MM.1S (cell line): ENCODE data around the gene FAM107A.

Experiments used
- DNase-seq: peaks from one replicate; pipeline ENCODE4 v3.0.0-alpha.2; 2015
- H2AFZ ChIP-seq: fragments of 300-600 bp; sonication (generic); 2 replicates; pipeline ENCODE4 v1.6.0; 2016; ENCODE audit warnings: antibody characterized with exemption, low read length
- H3F3A ChIP-seq: fragments of 300-600 bp; sonication (generic); 2 replicates; pipeline ENCODE4 v1.6.1; 2016; ENCODE audit warnings: mild to moderate bottlenecking, antibody characterized with exemption, low read length, moderate library complexity, mixed read lengths; ENCODE audit not compliant: insufficient read depth
- H3K27ac ChIP-seq: fragments of 300-600 bp; sonication (generic); 2 replicates; pipeline ENCODE4 v1.5.1; 2016; ENCODE audit warnings: mild to moderate bottlenecking, low read length
- H3K27me3 ChIP-seq: fragments of 300-600 bp; sonication (generic); replicated peaks from 2 replicates; pipeline ENCODE4 v1.6.0; 2016; ENCODE audit warnings: low read length; ENCODE audit not compliant: insufficient read depth
- H3K36me3 ChIP-seq: fragments of 300-600 bp; sonication (generic); replicated peaks from 2 replicates; pipeline ENCODE4 v1.6.1; 2016; ENCODE audit warnings: mild to moderate bottlenecking, low read length, mixed read lengths; ENCODE audit not compliant: insufficient read depth
- H3K4me1 ChIP-seq: fragments of 300-600 bp; sonication (generic); 2 replicates; pipeline ENCODE4 v1.6.1; 2016; ENCODE audit warnings: low read length, mixed read lengths
- H3K4me2 ChIP-seq: fragments of 300-600 bp; sonication (generic); 2 replicates; pipeline ENCODE4 v1.6.0; 2016; ENCODE audit warnings: low read depth, low read length
- H3K4me3 ChIP-seq: fragments of 300-600 bp; sonication (generic); 2 replicates; pipeline ENCODE4 v1.5.1; 2016; ENCODE audit warnings: low read length, mixed read lengths
- H3K79me2 ChIP-seq: fragments of 300-600 bp; sonication (generic); 2 replicates; pipeline ENCODE4 v1.6.1; 2016; ENCODE audit warnings: mixed run types, low read length, mixed read lengths
- H3K9ac ChIP-seq: fragments of 300-600 bp; sonication (generic); 2 replicates; pipeline ENCODE4 v1.6.1; 2016; ENCODE audit warnings: low read length, mixed read lengths
- H3K9me2 ChIP-seq: fragments of 300-600 bp; sonication (generic); replicated peaks from 2 replicates; pipeline ENCODE4 v1.6.1; 2016; ENCODE audit warnings: mild to moderate bottlenecking, low read length, mixed read lengths; ENCODE audit not compliant: insufficient read depth
- H3K9me3 ChIP-seq: fragments of 300-600 bp; sonication (generic); replicated peaks from 2 replicates; pipeline ENCODE4 v1.6.1; 2016; ENCODE audit warnings: mild to moderate bottlenecking, low read length, mixed read lengths; ENCODE audit not compliant: insufficient read depth
- H4K20me1 ChIP-seq: fragments of 300-600 bp; sonication (generic); 2 replicates; pipeline ENCODE4 v1.6.1; 2016; ENCODE audit warnings: mild to moderate bottlenecking, low read length, moderate library complexity, mixed read lengths; ENCODE audit not compliant: insufficient read depth
- EZH2 ChIP-seq: fragments of 300-600 bp; sonication (generic); optimal IDR thresholded peaks from 2 replicates; pipeline ENCODE3; 2017; ENCODE audit warnings: low read depth, mild to moderate bottlenecking, antibody characterized with exemption, low read length, mixed read lengths
- EZH2phosphoT487 ChIP-seq: fragments of 300-600 bp; sonication (generic); IDR thresholded peaks from 2 replicates; pipeline ENCODE4 v1.6.1; 2018; ENCODE audit warnings: antibody characterized with exemption, low read length
- TF ChIP-seq, protein P1 (sequence below): fragments of 300-600 bp; sonication (generic); IDR thresholded peaks from 2 replicates; pipeline ENCODE4 v1.5.1; 2016; ENCODE audit warnings: antibody characterized with exemption, low read length, mixed read lengths

FAM107A gene

DNA sequence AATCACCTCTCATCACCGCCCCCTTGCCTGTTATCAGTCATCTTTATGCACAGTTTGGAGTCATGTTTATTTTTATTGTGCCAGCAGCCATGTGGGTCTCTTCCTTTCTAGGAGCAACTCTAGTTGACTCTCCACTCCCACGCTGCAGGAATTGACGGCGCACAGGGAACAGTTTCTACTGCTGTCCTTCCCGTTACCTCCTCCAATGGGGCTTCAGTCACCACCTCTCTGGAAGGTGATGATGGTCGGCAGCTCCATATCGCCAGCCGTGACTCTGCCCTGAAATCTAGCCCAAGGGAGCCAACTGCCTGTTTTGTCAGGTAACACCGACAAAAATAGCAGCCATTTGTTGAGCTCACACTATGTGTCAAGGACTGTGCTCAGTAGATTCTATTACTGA lies 35.6 kb upstream of the FAM107A start:
- Histone ChIP-seq H3K9me3 (no peaks in the 10 kb centered on the region), H3K4me1 (no peaks in the 10 kb centered on the region), H2AFZ (no peak overlapping the region), H3K4me3 (no peak overlapping the region), H3K9me2 (no peaks in the 10 kb centered on the region), H3K4me2 (no peak overlapping the region), H3K27me3 (no peaks in the 10 kb centered on the region), H3K79me2 (no peaks in the 10 kb centered on the region), H3F3A (no peaks in the 10 kb centered on the region), H4K20me1 (no peaks in the 10 kb centered on the region), H3K9ac (no peak overlapping the region), H3K27ac (no peak overlapping the region), H3K36me3 (no peaks in the 10 kb centered on the region)
- TF ChIP-seq EZH2 (no peak), EZH2phosphoT487 (no peak)
- TF ChIP-seq, protein P1, sequence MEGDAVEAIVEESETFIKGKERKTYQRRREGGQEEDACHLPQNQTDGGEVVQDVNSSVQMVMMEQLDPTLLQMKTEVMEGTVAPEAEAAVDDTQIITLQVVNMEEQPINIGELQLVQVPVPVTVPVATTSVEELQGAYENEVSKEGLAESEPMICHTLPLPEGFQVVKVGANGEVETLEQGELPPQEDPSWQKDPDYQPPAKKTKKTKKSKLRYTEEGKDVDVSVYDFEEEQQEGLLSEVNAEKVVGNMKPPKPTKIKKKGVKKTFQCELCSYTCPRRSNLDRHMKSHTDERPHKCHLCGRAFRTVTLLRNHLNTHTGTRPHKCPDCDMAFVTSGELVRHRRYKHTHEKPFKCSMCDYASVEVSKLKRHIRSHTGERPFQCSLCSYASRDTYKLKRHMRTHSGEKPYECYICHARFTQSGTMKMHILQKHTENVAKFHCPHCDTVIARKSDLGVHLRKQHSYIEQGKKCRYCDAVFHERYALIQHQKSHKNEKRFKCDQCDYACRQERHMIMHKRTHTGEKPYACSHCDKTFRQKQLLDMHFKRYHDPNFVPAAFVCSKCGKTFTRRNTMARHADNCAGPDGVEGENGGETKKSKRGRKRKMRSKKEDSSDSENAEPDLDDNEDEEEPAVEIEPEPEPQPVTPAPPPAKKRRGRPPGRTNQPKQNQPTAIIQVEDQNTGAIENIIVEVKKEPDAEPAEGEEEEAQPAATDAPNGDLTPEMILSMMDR, result no peak
- DNase-seq, result no peak

DNA sequence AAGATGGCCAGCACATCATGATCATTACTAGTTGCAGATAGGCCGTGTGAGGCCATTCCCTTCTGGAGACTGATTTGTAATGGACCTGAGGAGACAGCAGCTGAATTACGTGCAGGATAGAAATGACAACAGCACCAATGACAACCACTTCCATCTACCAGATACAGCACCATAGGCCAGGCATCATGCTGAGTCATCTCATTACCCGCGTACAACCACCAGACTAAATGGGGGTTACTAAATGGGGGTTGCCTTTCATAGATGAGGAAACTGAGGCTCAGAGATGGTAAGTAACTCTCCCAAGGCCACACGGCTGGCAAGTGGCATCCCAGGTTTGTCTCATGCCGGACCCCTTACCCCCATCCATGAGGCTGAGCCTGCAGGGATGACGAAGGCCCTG lies 32.8 kb upstream of the FAM107A start:
- H4K20me1 ChIP-seq, result no peaks in the 10 kb centered on the region
- H3K9me2 ChIP-seq, result no peaks in the 10 kb centered on the region
- no peak for DNase-seq
- no peak overlapping the region for H3K4me3 ChIP-seq
- no peak overlapping the region for H2AFZ ChIP-seq
- H3K9ac ChIP-seq, result no peak overlapping the region
- H3K27ac ChIP-seq, result no peak overlapping the region
- TF ChIP-seq EZH2phosphoT487 (no peak), EZH2 (no peak)
- TF ChIP-seq, protein P1, result no peak
- H3F3A ChIP-seq, result no peaks in the 10 kb centered on the region
- no peaks in the 10 kb centered on the region for H3K27me3 ChIP-seq
- no peaks in the 10 kb centered on the region for H3K4me1 ChIP-seq
- no peaks in the 10 kb centered on the region for H3K36me3 ChIP-seq
- no peaks in the 10 kb centered on the region for H3K9me3 ChIP-seq
- no peaks in the 10 kb centered on the region for H3K79me2 ChIP-seq
- no peak overlapping the region for H3K4me2 ChIP-seq

DNA sequence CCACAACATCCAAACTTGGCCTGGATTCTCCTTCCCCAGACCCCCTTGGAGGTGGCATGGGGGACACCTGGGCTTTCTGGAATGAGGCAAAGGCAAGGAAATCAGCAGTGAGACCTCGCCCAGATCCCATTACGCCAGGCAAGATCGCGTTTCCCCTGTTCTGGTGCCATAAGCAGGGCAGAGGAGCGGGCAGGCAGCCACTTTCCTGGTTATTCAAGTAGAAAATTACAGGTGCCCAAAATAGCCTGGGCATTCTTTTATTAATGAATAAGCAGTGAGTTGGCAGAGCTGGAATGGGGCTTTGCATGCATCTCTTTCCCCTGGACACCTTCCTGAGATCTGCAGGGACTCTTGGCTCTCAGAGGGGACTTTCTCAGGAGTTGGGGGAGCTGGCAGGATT lies 31.5 kb upstream of the FAM107A start:
- H3K4me3 ChIP-seq, result no peak overlapping the region
- no peaks in the 10 kb centered on the region for H4K20me1 ChIP-seq
- H2AFZ ChIP-seq, result no peak overlapping the region
- H3F3A ChIP-seq, result no peaks in the 10 kb centered on the region
- DNase-seq, result no peak
- no peak overlapping the region for H3K9ac ChIP-seq
- no peaks in the 10 kb centered on the region for H3K9me3 ChIP-seq
- H3K9me2 ChIP-seq, result no peaks in the 10 kb centered on the region
- no peak overlapping the region for H3K27ac ChIP-seq
- H3K4me1 ChIP-seq, result no peaks in the 10 kb centered on the region
- no peaks in the 10 kb centered on the region for H3K36me3 ChIP-seq
- H3K4me2 ChIP-seq, result no peak overlapping the region
- H3K27me3 ChIP-seq, result no peaks in the 10 kb centered on the region
- TF ChIP-seq EZH2phosphoT487, result no peak
- TF ChIP-seq EZH2, result no peak
- TF ChIP-seq, protein P1, result no peak
- no peaks in the 10 kb centered on the region for H3K79me2 ChIP-seq
